HG02884 (cell line): ENCODE data around the gene FBXO41.
"Not testable (repeated sequence)": the region's sequence is repeated elsewhere in the genome, so short reads cannot be mapped to it uniquely, and the experiment has no call there.

Source experiments
- ATAC-seq: cut with Tn5 transposase; IDR thresholded peaks from one replicate; pipeline ENCODE4 v1.9.1; 2021; ENCODE audit warnings: mild to moderate bottlenecking, moderate library complexity; ENCODE audit not compliant: unreplicated experiment

FBXO41 gene

DNA sequence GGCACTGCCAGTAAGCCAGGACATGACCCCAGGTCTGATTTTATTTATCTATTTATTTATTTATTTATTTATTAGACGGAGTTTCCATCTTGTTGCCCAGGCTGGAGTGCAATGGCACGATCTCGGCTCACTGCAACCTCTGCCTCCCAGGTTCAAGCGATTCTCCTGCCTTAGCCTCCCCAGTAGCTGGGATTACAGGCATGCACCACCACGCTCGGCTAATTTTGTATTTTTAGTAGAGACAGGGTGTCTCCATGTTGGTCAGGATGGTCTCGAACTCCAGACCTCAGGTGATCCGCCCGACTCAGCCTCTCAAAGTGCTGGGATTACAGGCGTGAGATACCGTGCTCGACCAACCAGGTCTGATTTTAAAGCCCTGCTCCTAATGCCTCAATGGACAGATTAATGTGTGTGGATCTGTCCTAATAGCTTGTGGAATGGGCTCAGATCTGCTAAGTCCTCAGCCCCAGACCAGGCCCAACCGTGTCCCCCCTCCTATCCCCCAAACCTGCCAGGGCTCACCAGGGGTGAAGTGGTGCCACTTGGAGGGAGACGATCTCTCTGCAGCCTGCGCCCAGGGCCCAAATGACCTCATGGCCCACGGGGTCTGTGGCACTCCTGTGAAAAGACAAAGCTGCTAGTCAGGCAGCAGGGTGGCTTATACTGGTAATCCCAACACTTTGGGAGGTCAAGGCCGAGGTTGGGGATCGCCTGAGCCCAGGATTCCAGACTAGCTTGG lies 21.4 kb downstream of the FBXO41 start:
- not testable (repeated sequence) for ATAC-seq

GRCh38 chr2:73262108-73262651 lies 22.1 kb downstream of the FBXO41 start:
- no peak for ATAC-seq

GRCh38 chr2:73260338-73260984 lies 23.8 kb downstream of the FBXO41 start:
- ATAC-seq: no peak

GRCh38 chr2:73259704-73260337 lies 24.5 kb downstream of the FBXO41 start:
- no peak for ATAC-seq

DNA sequence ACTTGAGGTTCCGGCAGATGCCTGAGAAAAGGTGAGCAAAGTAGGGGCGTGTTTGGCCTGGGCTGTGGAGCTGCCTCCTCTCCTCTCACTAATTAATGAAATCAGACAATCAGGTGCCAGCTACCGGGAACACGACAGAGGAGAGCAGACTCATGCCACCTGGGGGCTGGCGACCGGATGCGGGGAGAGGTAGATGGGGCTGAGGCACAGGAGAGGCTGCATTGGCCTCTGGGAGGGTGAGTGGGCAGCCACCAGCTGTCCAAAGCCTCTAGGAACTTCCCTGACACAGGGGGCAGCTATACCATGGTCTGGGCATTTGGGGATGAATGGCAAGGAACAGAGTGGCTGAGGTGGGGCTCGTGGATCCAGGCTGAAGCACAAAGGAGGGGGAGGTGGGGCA lies 25.0 kb downstream of the FBXO41 start:
- no peak for ATAC-seq

GRCh38 chr2:73258913-73259215 lies 25.4 kb downstream of the FBXO41 start:
- no peak for ATAC-seq

GRCh38 chr2:73258186-73258912 lies 25.9 kb downstream of the FBXO41 start:
- ATAC-seq: no peak

DNA sequence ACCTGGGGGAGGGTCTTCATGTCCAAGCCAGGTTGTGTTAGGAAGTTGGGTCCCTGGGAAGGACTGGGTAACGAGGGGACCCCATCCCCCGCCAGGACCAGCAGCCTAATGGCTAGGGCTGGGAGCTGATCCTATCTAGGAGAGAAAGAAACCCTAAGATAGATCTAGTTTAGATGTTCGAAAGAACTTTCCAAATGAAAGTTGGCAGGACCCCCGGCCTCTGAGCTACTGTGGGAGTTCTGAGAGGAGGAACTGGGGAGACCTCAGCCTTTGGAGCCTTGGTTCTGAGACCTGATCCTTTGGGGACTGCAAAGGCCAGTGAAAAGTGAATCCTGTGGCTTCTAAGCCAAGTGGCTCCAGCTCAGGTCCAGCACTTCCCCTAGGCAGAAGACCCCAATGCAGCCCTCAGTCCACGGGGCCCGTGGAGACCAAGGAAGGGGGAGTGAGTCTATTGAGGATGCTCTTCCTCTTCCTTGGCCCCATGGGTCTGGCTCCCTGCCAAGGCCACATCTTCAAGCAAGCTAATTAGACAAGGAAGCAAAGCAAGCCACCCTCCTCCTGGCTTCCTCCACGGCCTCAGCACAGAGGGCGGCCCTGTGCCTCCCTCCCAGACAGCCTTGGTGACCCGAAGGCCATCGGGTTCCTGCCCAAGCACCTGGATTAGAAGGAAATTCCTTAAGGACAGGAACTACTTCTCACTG lies 26.7 kb downstream of the FBXO41 start:
- no peak for ATAC-seq

DNA sequence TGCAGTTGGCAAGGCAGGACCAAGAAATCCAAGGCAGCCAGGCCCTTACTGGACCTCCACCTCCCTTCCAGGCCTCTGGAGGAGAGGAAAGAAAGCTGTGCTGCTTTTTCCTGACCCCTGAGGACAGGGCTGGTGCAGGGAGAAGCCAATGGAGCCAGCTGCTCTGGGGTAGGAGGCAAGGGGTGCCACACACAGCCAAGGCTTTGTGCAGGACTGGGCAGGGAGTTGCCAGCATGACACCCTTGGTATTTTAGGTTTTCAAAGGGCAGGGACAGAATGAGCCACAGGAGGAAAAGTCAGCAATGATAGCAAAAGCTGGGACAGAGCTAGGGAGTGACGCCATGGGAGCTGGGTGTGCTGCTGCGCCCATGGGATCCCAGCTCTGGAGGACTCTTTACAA lies 27.3 kb downstream of the FBXO41 start:
- ATAC-seq: no peak

DNA sequence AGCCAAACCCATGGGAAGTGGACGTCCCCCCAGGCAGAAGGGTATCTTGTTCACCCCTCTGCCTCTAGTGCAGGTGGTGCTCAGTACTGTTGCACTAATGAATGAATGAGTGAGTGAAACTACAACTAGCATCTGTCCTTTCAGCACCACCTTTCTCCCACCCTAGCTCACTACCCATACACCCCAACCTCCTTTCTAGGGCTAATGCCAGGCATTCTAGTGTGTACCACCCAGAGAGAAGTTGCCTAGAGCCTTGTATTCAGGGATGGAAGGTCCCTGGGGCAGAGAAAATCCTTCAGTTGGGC lies 27.7 kb downstream of the FBXO41 start:
- ATAC-seq: no peak

DNA sequence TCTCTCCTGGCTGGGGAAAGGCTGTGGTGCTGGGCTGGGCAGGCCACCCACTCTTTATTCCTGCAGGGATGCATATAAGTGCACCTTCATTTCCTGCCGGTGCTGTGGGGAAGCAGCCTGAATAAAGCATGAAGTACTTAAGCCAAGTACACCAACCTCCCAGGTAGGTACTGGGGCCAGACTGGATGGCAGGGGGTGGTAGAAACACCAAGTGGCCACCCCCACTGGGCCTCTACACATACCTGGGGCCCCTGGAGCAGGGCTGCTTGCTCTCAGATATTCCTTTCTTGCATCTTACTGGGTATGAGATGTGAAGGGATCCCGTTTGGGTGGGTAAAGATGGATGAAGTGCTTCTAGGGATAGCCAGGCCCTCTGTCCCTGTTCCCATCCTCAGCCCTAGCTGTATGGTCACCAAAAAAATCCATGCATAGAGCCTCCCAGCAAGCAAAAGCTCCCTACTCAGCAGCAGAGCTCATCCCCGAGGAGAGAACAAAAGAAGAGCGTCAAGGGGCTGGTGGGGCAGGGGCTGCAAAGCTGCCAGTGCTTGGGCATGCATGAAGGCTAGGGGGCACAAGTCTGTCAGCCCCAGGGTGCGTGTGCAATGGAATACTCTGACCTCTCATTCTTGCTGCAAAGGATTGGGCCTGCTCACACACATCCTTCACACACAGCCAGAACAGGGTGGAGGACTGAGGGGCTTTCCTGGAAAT lies 28.2 kb downstream of the FBXO41 start:
- ATAC-seq: no peak

GRCh38 chr2:73255007-73255644 lies 29.2 kb downstream of the FBXO41 start:
- ATAC-seq: no peak

DNA sequence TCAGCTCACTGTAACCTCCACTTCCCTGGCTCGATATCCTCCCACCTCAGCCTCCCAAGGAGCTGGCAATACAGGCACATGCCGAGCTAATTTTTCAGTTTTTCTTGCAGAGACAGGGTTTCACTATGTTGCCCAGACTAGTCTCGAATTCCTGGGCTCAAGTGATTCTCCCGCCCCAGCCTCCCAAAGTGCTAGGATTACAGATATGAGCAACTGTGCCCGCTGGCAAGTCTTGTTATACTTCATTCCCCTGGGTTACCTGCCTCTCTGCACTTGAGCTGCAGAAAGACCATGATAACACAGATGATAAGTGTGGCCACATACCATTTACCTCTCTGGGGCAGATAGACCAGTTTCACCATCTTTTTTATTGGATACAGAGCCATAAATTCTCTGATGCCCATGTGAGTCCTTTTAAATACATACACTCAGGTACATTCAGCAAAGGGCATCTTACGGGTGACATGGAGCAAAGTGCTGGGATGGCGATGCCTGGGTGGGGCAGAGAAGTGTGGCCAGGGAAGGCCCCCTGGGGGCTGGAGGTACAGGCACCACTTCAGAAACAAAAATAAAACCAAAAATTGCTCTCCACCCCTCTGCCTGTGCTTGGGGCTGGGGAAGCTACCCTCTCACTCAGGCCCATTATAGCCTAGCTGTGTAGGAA lies 29.8 kb downstream of the FBXO41 start:
- ATAC-seq: no peak

- no peak for ATAC-seq
These were observed 30.4 kb downstream of the FBXO41 start for GRCh38 chr2:73253901-73254300.

DNA sequence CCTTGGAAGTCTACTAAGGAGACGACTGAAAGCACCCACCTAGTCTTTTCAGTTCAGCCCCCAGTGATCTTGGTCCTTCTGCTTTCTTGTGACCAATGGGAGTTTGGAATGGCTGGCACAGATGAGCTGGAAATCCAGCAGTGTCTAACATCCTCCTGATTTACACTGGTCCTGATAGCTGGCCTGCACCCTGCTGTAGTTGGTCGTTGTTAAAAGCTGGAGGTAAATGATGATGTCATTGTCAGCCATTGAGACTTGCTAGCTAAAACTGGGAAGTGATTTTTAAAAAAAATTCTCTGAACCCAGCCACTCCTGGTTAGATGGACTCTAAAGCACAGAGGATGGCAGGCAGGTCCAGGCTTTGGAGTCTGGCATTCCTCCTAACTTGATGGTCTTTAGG lies 30.9 kb downstream of the FBXO41 start:
- no peak for ATAC-seq

- ATAC-seq: no peak
These were observed 31.8 kb downstream of the FBXO41 start for GRCh38 chr2:73252238-73253027.

GRCh38 chr2:73250872-73251846 lies 33.1 kb downstream of the FBXO41 start:
- ATAC-seq: no peak
